Chondrocyte (in vitro differentiated cells): ENCODE results near the gene OLIG3. TPM values are rescaled to one million over a fixed set of nuclear protein-coding genes. Genes with fewer than 3 reads are reported as not detected.

Experiments
- DNase-seq: peaks from one replicate; pipeline ENCODE4 v3.0.0; 2021; ENCODE audit warnings: mixed read lengths, low spot score
- H3K27ac Mint-ChIP-seq: one replicate; pipeline ENCODE4 v1.8.0; 2021; ENCODE audit warnings: mild to moderate bottlenecking, moderate library complexity, mixed read lengths; ENCODE audit not compliant: unreplicated experiment
- H3K27me3 Mint-ChIP-seq: 2 replicates; pipeline ENCODE4 v1.8.0; 2021; ENCODE audit warnings: low read depth, mixed read lengths
- H3K36me3 Mint-ChIP-seq: 2 replicates; pipeline ENCODE4 v1.8.0; 2021; ENCODE audit warnings: low read depth, mixed read lengths
- H3K4me1 Mint-ChIP-seq: 2 replicates; pipeline ENCODE4 v1.8.0; 2021; ENCODE audit warnings: low read depth, mild to moderate bottlenecking, mixed read lengths
- H3K4me3 Mint-ChIP-seq: one replicate; pipeline ENCODE4 v1.8.0; 2021; ENCODE audit warnings: mild to moderate bottlenecking, moderate library complexity, mixed read lengths; ENCODE audit not compliant: unreplicated experiment
- H3K9me3 Mint-ChIP-seq: 2 replicates; pipeline ENCODE4 v1.8.0; 2021; ENCODE audit warnings: low read depth, mixed read lengths
- CTCF ChIP-seq: fragments of 200-600 bp; sonication (generic); IDR thresholded peaks from 2 replicates; pipeline ENCODE4 v1.5.0; 2021; ENCODE audit warnings: antibody characterized with exemption, mild to moderate bottlenecking, moderate library complexity
- total RNA-seq: library from RNA; stranded (reverse); gene quantifications from 3 replicates; pipeline ENCODE4 v1.2.1, GENCODE V29; 2021

The OLIG3 gene
- total RNA-seq, 1 donor from 2014 or later = not detected

DNA sequence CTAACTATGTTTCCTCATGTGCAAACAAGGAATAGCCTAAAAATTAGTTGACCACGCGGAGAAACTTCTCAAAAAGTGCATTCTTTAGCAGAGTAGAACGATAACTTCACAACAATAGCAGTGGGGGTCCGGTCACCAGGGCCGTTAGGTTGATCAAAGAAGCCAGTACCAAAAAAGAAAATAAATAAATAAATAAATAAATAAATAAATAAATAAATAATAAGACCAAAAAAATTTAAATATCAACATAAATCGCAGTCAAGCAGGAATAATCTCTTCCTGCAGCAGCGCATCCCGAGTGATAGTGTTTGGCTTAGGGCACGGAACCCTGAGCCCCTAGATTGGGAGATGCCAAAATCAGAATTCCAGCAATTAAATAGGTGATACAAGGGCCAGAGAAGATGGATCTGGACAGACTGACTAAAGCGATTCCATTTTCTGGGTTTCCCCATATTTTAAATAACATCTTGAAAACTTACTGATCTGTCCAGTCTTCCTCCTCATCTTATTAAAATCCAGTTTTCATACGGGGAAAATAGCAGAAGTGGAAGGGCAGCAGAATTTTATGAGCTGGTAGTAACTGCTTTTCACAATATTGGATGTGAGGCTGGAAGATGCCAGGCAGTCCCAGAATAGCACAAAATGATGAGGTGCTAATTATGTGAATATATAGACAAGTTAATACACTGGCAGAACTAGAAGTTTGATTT lies 4.4 kb upstream of the OLIG3 start:
- no peak for TF ChIP-seq CTCF
- Mint-ChIP-seq H3K36me3 (peaks cover 4% of the 10 kb centered on the region), H3K4me1 (peaks cover 17% of the 10 kb centered on the region), H3K27me3 (peaks cover 76% of the 10 kb centered on the region), H3K9me3 (no peaks in the 10 kb centered on the region), H3K27ac (no peak overlapping the region), H3K4me3 (no peak overlapping the region)
- no peak for DNase-seq

GRCh38 chr6:137497721-137498463 lies 3.7 kb upstream of the OLIG3 start:
- H3K27ac Mint-ChIP-seq = no peak overlapping the region
- no peak for DNase-seq
- no peaks in the 10 kb centered on the region for H3K9me3 Mint-ChIP-seq
- no peak for TF ChIP-seq CTCF
- H3K27me3 Mint-ChIP-seq = peaks cover 77% of the 10 kb centered on the region
- H3K4me3 Mint-ChIP-seq = no peak overlapping the region
- H3K36me3 Mint-ChIP-seq = peaks cover 4% of the 10 kb centered on the region
- peaks cover 20% of the 10 kb centered on the region for H3K4me1 Mint-ChIP-seq

- peaks cover 80% of the 10 kb centered on the region for H3K27me3 Mint-ChIP-seq
These were observed 2.9 kb upstream of the OLIG3 start for GRCh38 chr6:137496909-137497720.

DNA sequence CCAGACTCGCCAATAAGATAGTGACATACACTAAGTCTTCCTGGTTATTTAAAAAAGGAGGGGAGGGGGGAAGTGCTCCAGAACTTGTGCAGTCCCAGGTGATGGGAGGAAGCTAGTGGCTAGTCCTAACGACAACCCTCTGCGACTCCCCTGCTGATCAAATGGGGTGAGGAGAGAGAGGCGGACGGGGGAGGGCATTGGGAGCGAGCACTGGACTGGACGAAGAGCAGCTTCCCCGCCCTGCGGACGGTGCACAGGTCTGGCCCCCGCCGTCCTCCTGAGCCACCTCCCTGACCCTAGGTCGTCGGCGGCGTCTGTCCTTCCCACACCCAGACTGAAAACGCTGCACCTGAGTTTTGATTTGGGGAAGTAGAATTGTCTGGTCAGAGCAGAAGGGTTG lies 2.2 kb upstream of the OLIG3 start:
- TF ChIP-seq CTCF = no peak
- DNase-seq = no peak
- H3K27me3 Mint-ChIP-seq = peaks cover 81% of the 10 kb centered on the region
- peaks cover 4% of the 10 kb centered on the region for H3K36me3 Mint-ChIP-seq
- no peak overlapping the region for H3K27ac Mint-ChIP-seq
- peaks cover 24% of the 10 kb centered on the region for H3K4me1 Mint-ChIP-seq
- no peak overlapping the region for H3K4me3 Mint-ChIP-seq
- H3K9me3 Mint-ChIP-seq = no peaks in the 10 kb centered on the region

More at GRCh38 chr6:137496909-137497720, 2.9 kb upstream of the OLIG3 start:
- Mint-ChIP-seq H3K4me3 (no peak overlapping the region), H3K4me1 (peaks cover 24% of the 10 kb centered on the region), H3K27ac (no peak overlapping the region), H3K9me3 (no peaks in the 10 kb centered on the region), H3K36me3 (peaks cover 4% of the 10 kb centered on the region)
- no peak for DNase-seq
- no peak for TF ChIP-seq CTCF

- Mint-ChIP-seq H3K9me3 (no peaks in the 10 kb centered on the region), H3K4me3 (no peak overlapping the region), H3K36me3 (peaks cover 5% of the 10 kb centered on the region), H3K4me1 (peaks cover 24% of the 10 kb centered on the region), H3K27me3 (peaks cover 82% of the 10 kb centered on the region), H3K27ac (no peak overlapping the region)
- no peak for DNase-seq
- TF ChIP-seq CTCF = no peak
These were observed 1.6 kb upstream of the OLIG3 start for GRCh38 chr6:137495703-137496336.
